ES-I3 (cell line): ENCODE data around the gene MXI1.
A peak's percentile ranks its signal among the peaks of the same experiment; 100 is the strongest.

Experiments used
- H3K36me3 ChIP-seq: 2 replicates; pipeline ENCODE4 v1.6.1; 2013; ENCODE audit warnings: mild to moderate bottlenecking, low read length, control low read depth, moderate library complexity; ENCODE audit not compliant: insufficient read depth
- H3K4me1 ChIP-seq: 2 replicates; pipeline ENCODE4 v1.6.1; 2013; ENCODE audit warnings: mild to moderate bottlenecking, control low read depth, low read length; ENCODE audit not compliant: insufficient read depth
- H3K9ac ChIP-seq: 2 replicates; pipeline ENCODE4 v1.6.1; 2013; ENCODE audit warnings: low read depth, mild to moderate bottlenecking, low read length, moderate library complexity
- H3K9me3 ChIP-seq: 2 replicates; pipeline ENCODE4 v1.6.1; 2013; ENCODE audit warnings: mild to moderate bottlenecking, low read length, moderate library complexity; ENCODE audit not compliant: control insufficient read depth, insufficient read depth

MXI1 gene

GRCh38 chr10:110216240-110216639 is 8.8 kb downstream of the MXI1 start:
- H3K9me3 ChIP-seq: no peaks in the 10 kb centered on the region
- H3K36me3 ChIP-seq: no peaks in the 10 kb centered on the region
- H3K9ac ChIP-seq: no peak overlapping the region
- peaks cover 16% of the 10 kb centered on the region for H3K4me1 ChIP-seq

GRCh38 chr10:110216942-110217661 is 9.7 kb downstream of the MXI1 start:
- Histone ChIP-seq H3K9ac (no peak overlapping the region), H3K4me1 (peaks cover 16% of the 10 kb centered on the region)

GRCh38 chr10:110217662-110218008 is 10.2 kb downstream of the MXI1 start:
- no peak overlapping the region for H3K9ac ChIP-seq
- H3K4me1 ChIP-seq: peaks cover 17% of the 10 kb centered on the region
- H3K36me3 ChIP-seq: no peaks in the 10 kb centered on the region
- no peaks in the 10 kb centered on the region for H3K9me3 ChIP-seq

More at GRCh38 chr10:110216942-110217661, 9.7 kb downstream of the MXI1 start:
- no peaks in the 10 kb centered on the region for H3K36me3 ChIP-seq
- H3K9me3 ChIP-seq: no peaks in the 10 kb centered on the region

GRCh38 chr10:110218632-110219031 is 11.2 kb downstream of the MXI1 start:
- H3K9me3 ChIP-seq: no peaks in the 10 kb centered on the region
- peaks cover 21% of the 10 kb centered on the region for H3K4me1 ChIP-seq
- no peak overlapping the region for H3K9ac ChIP-seq
- no peaks in the 10 kb centered on the region for H3K36me3 ChIP-seq

GRCh38 chr10:110219884-110220283 is 12.5 kb downstream of the MXI1 start:
- Histone ChIP-seq H3K9me3 (no peaks in the 10 kb centered on the region), H3K9ac (no peak overlapping the region), H3K36me3 (no peaks in the 10 kb centered on the region), H3K4me1 (peaks cover 21% of the 10 kb centered on the region)

GRCh38 chr10:110220398-110220797 is 13.0 kb downstream of the MXI1 start:
- peaks cover 21% of the 10 kb centered on the region for H3K4me1 ChIP-seq
- no peak overlapping the region for H3K9ac ChIP-seq
- no peaks in the 10 kb centered on the region for H3K9me3 ChIP-seq

GRCh38 chr10:110221044-110221720 is 13.8 kb downstream of the MXI1 start:
- Histone ChIP-seq H3K36me3 (no peaks in the 10 kb centered on the region), H3K4me1 (peaks cover 21% of the 10 kb centered on the region), H3K9me3 (no peaks in the 10 kb centered on the region), H3K9ac (peak overlapping the region; percentile 31; the same call in 1 of the 2 replicates)

More at GRCh38 chr10:110220398-110220797, 13.0 kb downstream of the MXI1 start:
- H3K36me3 ChIP-seq: no peaks in the 10 kb centered on the region

- peaks cover 21% of the 10 kb centered on the region for H3K4me1 ChIP-seq
- no peaks in the 10 kb centered on the region for H3K36me3 ChIP-seq
- no peaks in the 10 kb centered on the region for H3K9me3 ChIP-seq
- H3K9ac ChIP-seq: peak overlapping the region; percentile 31; the same call in 1 of the 2 replicates
Observed at GRCh38 chr10:110221721-110222261, 14.4 kb downstream of the MXI1 start.

GRCh38 chr10:110222641-110223297 is 15.4 kb downstream of the MXI1 start:
- no peaks in the 10 kb centered on the region for H3K36me3 ChIP-seq
- H3K9me3 ChIP-seq: no peaks in the 10 kb centered on the region
- H3K9ac ChIP-seq: no peak overlapping the region
- peaks cover 17% of the 10 kb centered on the region for H3K4me1 ChIP-seq

GRCh38 chr10:110223298-110223925 is 16.0 kb downstream of the MXI1 start:
- H3K9me3 ChIP-seq: no peaks in the 10 kb centered on the region
- peaks cover 17% of the 10 kb centered on the region for H3K4me1 ChIP-seq
- no peak overlapping the region for H3K9ac ChIP-seq
- no peaks in the 10 kb centered on the region for H3K36me3 ChIP-seq

- H3K9me3 ChIP-seq: no peaks in the 10 kb centered on the region
- peak overlapping the region; percentile 31; the same call in 1 of the 2 replicates for H3K9ac ChIP-seq
- no peaks in the 10 kb centered on the region for H3K36me3 ChIP-seq
- H3K4me1 ChIP-seq: peaks cover 17% of the 10 kb centered on the region
Observed at GRCh38 chr10:110224992-110225391, 17.6 kb downstream of the MXI1 start.

GRCh38 chr10:110225441-110225755 is 18.0 kb downstream of the MXI1 start:
- peak overlapping the region; percentile 31; the same call in 1 of the 2 replicates for H3K9ac ChIP-seq

GRCh38 chr10:110225756-110226542 is 18.5 kb downstream of the MXI1 start:
- Histone ChIP-seq H3K9ac (peak overlapping the region; percentile 77; the same call in 1 of the 2 replicates), H3K36me3 (no peaks in the 10 kb centered on the region), H3K4me1 (peaks cover 17% of the 10 kb centered on the region), H3K9me3 (no peaks in the 10 kb centered on the region)

More at GRCh38 chr10:110225441-110225755, 18.0 kb downstream of the MXI1 start:
- Histone ChIP-seq H3K4me1 (peaks cover 17% of the 10 kb centered on the region), H3K9me3 (no peaks in the 10 kb centered on the region), H3K36me3 (no peaks in the 10 kb centered on the region)
